Sigmoid colon (tissue), 7 donors: ENCODE data around the gene MT1F. TPM values are rescaled to one million over a fixed set of nuclear protein-coding genes. Genes with fewer than 3 reads are reported as not detected.

Source experiments
- DNase-seq: peaks from one replicate; pipeline ENCODE4 v3.0.0-alpha.2; 2019
- H3K27ac ChIP-seq, 4 donors: fragments of 200-600 bp; sonication (generic); one replicate each; pipeline ENCODE4 v1.5.1; 2016 to 2019; ENCODE audit warnings: mild to moderate bottlenecking in 1 of 4
- H3K27me3 ChIP-seq, 3 donors: fragments of 200-600 bp; sonication (generic); one replicate each; pipeline ENCODE4 v1.5.1; 2019; ENCODE audit warnings: mild to moderate bottlenecking in 1 of 3
- H3K36me3 ChIP-seq, 4 donors: fragments of 200-600 bp; sonication (generic); one replicate each; pipeline ENCODE4 v1.5.1; 2016 to 2019
- H3K4me1 ChIP-seq, 4 donors: fragments of 200-600 bp; sonication (generic); one replicate each; pipeline ENCODE4 v1.5.1; 2017 to 2019
- H3K4me3 ChIP-seq, 4 donors: fragments of 200-600 bp; sonication (generic); one replicate each; pipeline ENCODE4 v1.5.1; 2017 to 2019; ENCODE audit warnings: mild to moderate bottlenecking in 2 of 4, moderate library complexity in 1 of 4
- H3K9me3 ChIP-seq, 4 donors: fragments of 200-600 bp in 3 of 4; sonication (generic) in 3 of 4; one replicate each; pipeline versions ENCODE4 v1.5.1 to v1.6.1; 2013 to 2019
- CTCF ChIP-seq, 4 experiments: fragments of 450-650 bp in 3 of 4; fragments of 200-600 bp in 1 of 4; IDR thresholded peaks; one replicate each; pipeline ENCODE4 v1.5.1; 2016 to 2019; ENCODE audit warnings: antibody characterized with exemption in 4 of 4, mild to moderate bottlenecking in 3 of 4, moderate library complexity in 2 of 4
- EP300 ChIP-seq, 4 donors: sonication (generic); formaldehyde crosslinking; IDR thresholded peaks; one replicate each; pipeline ENCODE4 v1.6.1; 2017; ENCODE audit warnings: antibody characterized with exemption in 4 of 4
- POLR2A ChIP-seq, 2 donors: fragments of 450-650 bp; IDR thresholded peaks; one replicate each; pipeline ENCODE4 v1.6.1; 2016; ENCODE audit warnings: antibody characterized with exemption in 2 of 2, mild to moderate bottlenecking in 2 of 2, moderate library complexity in 2 of 2
- POLR2AphosphoS5 ChIP-seq, 4 donors: sonication (generic); formaldehyde crosslinking; IDR thresholded peaks; one replicate each; pipeline ENCODE4 v1.6.1; 2017; ENCODE audit warnings: antibody characterized with exemption in 4 of 4
- WGBS, 2 donors: extraction: QIAGEN DNeasy Blood & Tissue Kit; methylation state at CpG; one replicate each; pipeline ENCODE4 v1.1.7; 2013; 5-methylcytosine and 5-hydroxymethylcytosine counted together
- intact Hi-C: fragments of 100-400 bp; cut with DNase I; formaldehyde crosslinking; loops from one replicate; pipeline ENCODE4 v1.15.1; 2023
- polyA plus RNA-seq, 3 donors: library from polyadenylated mRNA; stranded (reverse); fragments of 200-250 nt; gene quantifications; one replicate each; pipeline ENCODE4 v1.2.3, GENCODE V29; 2013
- total RNA-seq, 4 donors: library from RNA; depleted of rRNA; stranded (reverse); fragments of >200 nt; gene quantifications; one replicate each; pipeline ENCODE4 v1.1.0, GENCODE V29; 2016
- donor health status: healthy with polysubstance abuse.
- donor health status: Bipolar disorder and iron deficiency.
- donor health status: healthy.

MT1F gene
- total and polyA plus RNA-seq, 7 donors: 0.71 to 117 (median 3.1) TPM

DNA sequence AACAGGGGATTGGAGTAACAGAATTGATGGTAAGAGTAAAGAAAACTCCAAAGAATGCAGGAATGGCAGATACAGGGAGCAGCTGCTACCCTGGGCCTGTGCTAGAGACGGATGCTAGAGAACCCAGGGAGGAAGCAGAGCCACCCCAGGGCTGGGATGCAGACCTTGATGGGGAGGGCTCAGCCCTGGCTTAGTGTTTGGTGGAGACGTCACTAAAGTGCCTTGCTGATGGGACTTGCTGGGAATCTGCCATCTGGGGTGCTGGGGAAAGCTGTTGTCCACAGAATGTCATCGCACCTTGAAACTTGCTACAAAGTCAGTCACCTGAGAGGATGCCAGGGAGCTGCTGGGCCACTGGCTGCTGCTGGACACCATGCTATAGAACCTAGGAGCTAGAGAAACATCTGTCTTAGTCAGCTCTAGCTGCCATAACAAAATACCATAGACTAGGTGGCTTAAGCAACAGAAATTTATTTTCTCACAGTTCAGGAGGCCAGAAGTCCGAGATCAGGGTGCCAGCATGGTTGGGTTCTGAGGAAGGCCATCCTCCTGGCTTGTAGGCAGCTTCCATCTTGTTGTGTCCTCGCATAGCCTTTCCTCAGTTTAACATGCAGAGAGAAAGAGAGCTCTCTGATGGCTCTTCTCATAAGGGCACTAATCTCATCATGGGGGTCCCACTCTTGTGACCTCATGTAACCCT, 39.8 kb downstream of the MT1F start:
- DNase-seq: no peak
- WGBS, 2 donors: 91 to 94% methylated on average over 5 of the region's 5 CpGs
- peaks cover 0 to 4% (median 0%) of the 10 kb centered on the region in 4 donors for H3K9me3 ChIP-seq
- no peak overlapping the region for H3K27ac ChIP-seq
- intact Hi-C loops: loop anchor here (5.0 kb wide), 1 partner anchor 110 kb away; the partner anchor contains the start of gene MT3
- H3K27me3 ChIP-seq: no peaks in the 10 kb centered on the region
- H3K4me3 ChIP-seq: no peak overlapping the region
- TF ChIP-seq POLR2A (IDR thresholded peaks at IDR 0.05): no peak
- TF ChIP-seq CTCF (IDR thresholded peaks at IDR 0.05): no peak
- TF ChIP-seq EP300 (IDR thresholded peaks at IDR 0.05): no peak
- TF ChIP-seq POLR2AphosphoS5 (IDR thresholded peaks at IDR 0.05): no peak
- H3K36me3 ChIP-seq: no peaks in the 10 kb centered on the region
- peaks cover 0 to 3% (median 0%) of the 10 kb centered on the region in 4 donors for H3K4me1 ChIP-seq

DNA sequence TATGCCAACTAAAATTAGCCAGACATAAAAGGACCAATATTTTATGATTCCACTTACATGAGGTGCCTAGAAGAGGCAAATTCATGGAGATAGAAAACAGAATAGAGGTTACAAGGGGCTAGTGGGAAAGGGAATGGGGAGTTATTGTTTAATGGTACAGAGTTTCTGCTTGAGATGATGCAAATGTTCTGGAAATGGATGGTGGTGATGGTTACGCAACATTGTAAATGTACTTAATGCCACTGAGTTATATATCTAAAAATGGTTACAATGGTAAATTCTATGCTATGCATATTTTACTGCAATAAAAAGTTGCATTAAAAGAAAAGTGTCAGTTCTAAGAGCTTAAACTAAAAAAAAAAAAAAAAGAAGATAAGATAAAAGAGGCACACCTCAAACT, 42.4 kb downstream of the MT1F start:
- TF ChIP-seq POLR2AphosphoS5 (IDR thresholded peaks at IDR 0.05) (no peak), CTCF (IDR thresholded peaks at IDR 0.05) (no peak), POLR2A (IDR thresholded peaks at IDR 0.05) (no peak), EP300 (IDR thresholded peaks at IDR 0.05) (no peak)
- 0 to 100% methylated on average over 1 of the region's 1 CpG for WGBS, 2 donors
- DNase-seq: no peak
- Histone ChIP-seq H3K27ac (no peak overlapping the region), H3K4me1 (peaks cover 0 to 3% (median 0%) of the 10 kb centered on the region in 4 donors), H3K27me3 (no peaks in the 10 kb centered on the region), H3K36me3 (no peaks in the 10 kb centered on the region), H3K9me3 (peaks cover 0 to 4% (median 0%) of the 10 kb centered on the region in 4 donors), H3K4me3 (no peak overlapping the region)
- intact Hi-C loops: loop anchor here (5.0 kb wide), 1 partner anchor 98 kb away; no protein-coding TSS in a partner anchor

GRCh38 chr16:56700631-56701030, 42.9 kb downstream of the MT1F start:
- Histone ChIP-seq H3K27ac (no peak overlapping the region), H3K27me3 (no peaks in the 10 kb centered on the region), H3K9me3 (peaks cover 0 to 4% (median 0%) of the 10 kb centered on the region in 4 donors), H3K4me1 (peaks cover 0 to 3% (median 0%) of the 10 kb centered on the region in 4 donors), H3K36me3 (no peaks in the 10 kb centered on the region), H3K4me3 (no peak overlapping the region)
- WGBS, 2 donors: 96% methylated on average over 1 of the region's 1 CpG
- no peak for TF ChIP-seq POLR2AphosphoS5 (IDR thresholded peaks at IDR 0.05)
- TF ChIP-seq POLR2A (IDR thresholded peaks at IDR 0.05): no peak
- no peak for TF ChIP-seq CTCF (IDR thresholded peaks at IDR 0.05)
- intact Hi-C loops: loop anchor here (5.0 kb wide), 1 partner anchor 98 kb away; no protein-coding TSS in a partner anchor
- DNase-seq: no peak

DNA sequence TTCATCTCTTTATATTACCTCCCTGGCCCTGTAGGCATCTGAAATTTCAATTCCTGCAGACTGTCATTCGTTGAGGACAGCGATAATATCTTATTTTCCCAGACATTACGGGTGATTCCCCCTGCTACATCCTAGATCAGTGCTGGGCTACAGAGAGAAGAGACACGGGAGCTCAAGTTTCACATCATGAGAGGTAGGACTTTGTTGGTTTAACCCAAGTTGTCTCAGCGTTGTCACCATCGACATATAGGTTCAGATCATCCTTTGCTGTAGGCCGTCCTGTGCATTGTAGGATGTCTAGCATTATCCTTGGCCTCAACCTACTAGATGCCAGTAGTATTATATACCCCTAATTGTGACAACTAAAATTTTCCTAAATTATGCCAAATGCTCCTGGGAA, 43.8 kb downstream of the MT1F start:
- intact Hi-C loops: loop anchor here (5.0 kb wide), 1 partner anchor 99 kb away; no protein-coding TSS in a partner anchor
- no peak for TF ChIP-seq CTCF (IDR thresholded peaks at IDR 0.05)
- TF ChIP-seq POLR2AphosphoS5 (IDR thresholded peaks at IDR 0.05): no peak
- TF ChIP-seq POLR2A (IDR thresholded peaks at IDR 0.05): no peak
- no peak for TF ChIP-seq EP300 (IDR thresholded peaks at IDR 0.05)
- Histone ChIP-seq H3K27ac (no peak overlapping the region), H3K36me3 (no peaks in the 10 kb centered on the region), H3K4me1 (peaks cover 0 to 3% (median 0%) of the 10 kb centered on the region in 4 donors), H3K4me3 (no peak overlapping the region), H3K9me3 (peaks cover 0 to 4% (median 0%) of the 10 kb centered on the region in 4 donors), H3K27me3 (no peaks in the 10 kb centered on the region)
- 85 to 92% methylated on average over 7 of the region's 7 CpGs for WGBS, 2 donors
- DNase-seq: no peak
